HG03432 (cell line): ENCODE results near the gene TXLNG.
A peak's percentile ranks its signal among the peaks of the same experiment; 100 is the strongest.

ENCODE experiments used
- ATAC-seq: cut with Tn5 transposase; IDR thresholded peaks from one replicate; pipeline ENCODE4 v1.9.1; 2021; ENCODE audit warnings: mild to moderate bottlenecking, moderate library complexity; ENCODE audit not compliant: unreplicated experiment

TXLNG gene

DNA sequence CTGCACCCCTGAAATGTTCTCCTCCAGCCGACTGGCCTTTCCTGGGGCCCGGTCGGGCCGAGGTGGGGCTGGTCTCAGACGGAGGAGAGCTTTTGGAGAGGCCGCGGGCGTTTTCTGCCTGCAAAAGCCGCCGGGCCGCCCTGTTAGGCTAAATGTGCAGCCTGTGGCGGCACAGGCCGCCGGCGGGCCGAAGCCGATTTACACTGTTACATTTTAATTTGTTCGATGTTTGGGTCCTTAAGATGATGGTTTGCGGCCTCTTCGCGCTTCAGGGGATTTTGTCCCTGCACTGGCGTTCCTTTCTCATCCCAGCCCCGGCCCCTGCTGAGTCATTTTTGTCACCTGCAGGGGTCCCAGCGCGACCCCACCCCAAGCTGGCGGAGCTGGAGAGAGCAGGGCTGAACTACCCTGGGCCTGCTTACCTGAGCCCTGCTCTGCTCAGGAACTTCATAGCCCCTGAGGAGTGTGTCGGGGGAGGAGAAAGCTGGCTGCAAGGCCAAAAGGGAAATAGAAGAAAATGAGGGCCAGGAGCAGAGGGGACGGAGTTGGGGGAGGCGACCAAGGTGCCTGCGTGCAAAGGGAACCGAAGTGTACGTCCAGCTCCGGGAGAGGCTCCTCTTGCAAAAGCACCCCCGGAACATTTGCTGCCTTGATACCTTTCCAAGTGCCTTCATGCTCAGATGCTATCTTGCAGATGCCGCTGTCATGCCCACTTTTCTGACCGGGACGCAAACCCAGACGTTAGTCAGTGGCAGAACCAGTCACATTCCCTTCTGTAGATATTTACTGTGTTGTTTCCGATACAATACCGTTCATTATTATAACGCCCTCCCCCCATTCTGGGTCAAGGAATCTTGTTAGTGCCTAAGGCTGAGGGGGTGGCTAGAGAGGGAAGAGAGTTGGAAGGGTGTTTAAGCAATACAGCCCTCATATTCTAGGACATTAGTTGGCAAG lies 84.9 kb downstream of the TXLNG start:
- ATAC-seq: peak; percentile 14

DNA sequence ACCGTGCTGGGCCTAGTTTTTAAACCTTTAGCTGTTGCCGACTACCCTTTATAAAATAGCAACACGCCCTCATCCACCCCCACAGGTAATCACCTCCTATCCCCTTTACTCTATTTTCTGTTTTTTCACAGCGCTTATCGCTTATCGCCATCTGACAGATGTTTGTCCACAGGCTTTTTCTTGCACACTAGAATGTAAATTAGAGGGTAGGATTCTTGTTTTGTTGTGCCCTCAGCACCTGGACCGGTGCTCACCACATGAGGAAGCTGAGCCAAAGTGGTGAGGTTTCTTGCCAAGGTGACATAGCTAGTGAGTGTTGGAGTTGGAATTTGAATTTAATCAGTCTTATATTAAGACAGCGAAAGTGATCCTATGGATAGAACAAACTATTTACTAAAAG lies 86.8 kb downstream of the TXLNG start:
- no peak for ATAC-seq

DNA sequence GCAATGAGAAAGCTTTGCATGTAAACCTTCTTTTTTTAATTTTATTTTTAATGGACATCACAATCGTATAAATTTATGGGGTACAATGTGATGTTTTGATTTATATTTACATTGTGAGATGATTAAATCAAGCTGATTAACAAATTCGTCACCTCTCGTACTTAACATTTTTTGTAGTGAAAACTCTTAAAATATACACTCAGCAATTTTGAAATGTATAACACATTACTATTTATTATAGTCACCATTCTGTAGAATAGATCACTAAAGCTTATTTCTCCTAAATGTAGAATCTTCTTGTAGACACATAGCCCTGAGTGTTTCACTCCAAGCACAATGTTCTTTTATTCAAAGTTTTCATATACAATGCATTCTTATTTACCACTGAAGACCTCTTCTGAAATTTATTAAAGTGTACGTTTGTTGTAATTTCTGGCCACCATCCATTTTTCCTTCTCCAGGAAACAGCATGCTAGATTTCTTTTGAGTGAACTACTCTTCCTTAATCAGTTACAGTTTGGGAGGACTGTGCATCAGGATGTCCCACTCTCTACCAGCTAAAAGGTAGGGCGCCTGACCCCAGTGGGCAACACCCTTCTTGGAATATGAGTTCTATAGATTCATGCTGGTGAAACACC lies 88.3 kb downstream of the TXLNG start:
- ATAC-seq: no peak

DNA sequence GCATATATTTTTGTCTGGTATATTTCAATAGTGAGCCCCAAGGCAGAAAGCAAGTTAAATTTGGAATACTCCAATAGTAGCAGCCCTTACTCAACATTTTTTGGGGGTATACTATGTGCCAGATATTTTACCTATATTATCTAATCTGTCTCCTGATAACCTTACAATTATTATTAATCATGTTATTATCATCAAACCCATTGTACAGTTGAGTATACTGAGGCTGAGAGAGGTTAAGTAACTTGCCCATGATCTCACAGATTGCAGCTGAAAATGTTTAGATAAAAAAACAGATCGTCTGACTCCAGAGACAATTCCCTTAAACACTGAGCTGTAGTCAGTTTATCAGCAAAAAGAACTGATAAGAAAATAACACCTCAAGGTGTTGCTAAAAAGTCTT lies 90.4 kb downstream of the TXLNG start:
- no peak for ATAC-seq

DNA sequence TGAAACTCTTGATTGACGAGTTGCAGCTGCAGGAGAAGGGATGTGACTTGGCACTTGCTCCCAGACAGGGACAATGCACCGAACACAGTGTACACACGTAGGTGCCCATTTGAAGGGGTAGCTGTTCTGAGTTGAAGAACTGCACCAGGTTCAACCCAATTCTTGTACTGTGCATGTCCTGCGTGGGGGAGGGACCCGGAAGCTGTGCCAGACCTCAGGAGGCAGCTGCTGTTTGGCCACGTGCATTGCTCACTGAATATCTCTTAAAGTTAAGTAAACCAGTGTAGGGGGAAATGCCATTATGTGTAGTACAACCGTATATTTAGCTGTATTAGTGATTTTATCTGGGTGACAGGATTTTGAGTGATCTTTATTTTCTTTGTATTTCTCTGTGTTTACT lies 95.9 kb downstream of the TXLNG start:
- ATAC-seq: peak; percentile 45

DNA sequence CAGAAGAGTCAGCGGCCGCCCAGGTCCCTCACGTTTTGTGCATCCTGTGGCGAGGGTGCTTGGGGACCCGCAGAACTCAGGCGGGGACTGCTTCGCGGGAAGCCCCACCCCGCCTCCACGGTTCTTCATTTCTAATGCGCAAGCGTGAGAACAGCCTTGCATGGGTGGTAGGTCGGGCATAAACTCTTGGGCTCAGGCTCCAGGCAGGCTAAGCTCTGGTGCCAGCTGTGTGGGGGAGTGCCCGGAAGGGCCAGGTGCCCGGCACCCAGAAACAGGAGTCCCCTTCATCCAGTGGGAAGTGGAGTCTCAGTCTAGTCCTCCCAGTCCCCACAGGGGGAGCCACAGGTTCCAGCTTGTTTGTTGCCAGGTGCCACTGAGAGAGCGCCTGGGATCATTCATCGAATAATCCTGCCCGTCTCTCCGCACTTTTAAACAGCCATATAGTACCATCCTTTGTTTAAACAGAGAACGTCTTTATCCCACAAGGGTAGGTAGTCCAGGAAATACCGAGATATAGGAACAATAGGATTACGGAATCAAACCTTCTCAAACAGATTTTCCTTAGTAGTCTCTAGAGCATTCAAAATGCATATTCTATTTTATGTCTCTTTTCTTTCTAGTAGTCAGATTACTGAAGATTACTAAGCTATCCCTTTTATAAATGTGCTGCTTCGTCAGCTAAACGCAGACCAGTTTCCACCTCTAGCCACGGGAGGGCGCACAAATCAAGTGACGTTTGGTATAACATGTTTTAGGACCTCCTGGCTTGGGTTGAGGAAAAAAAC lies 96.6 kb downstream of the TXLNG start:
- peak; percentile 84 for ATAC-seq

DNA sequence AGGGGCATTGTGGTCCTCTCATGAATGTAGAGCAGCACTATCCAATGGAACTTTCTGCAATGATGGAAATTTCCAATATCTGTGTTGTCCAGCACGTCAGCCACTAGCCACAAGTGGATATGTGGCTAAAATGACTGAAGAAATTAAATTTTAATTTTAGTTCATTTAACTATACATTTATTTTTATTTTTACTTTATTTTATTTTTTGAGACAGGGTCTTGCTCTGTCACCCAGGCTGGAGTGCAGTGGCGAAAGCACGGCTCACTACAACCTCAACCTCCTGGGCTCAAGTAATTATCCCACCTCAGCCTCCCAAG lies 97.2 kb downstream of the TXLNG start:
- ATAC-seq: no peak

DNA sequence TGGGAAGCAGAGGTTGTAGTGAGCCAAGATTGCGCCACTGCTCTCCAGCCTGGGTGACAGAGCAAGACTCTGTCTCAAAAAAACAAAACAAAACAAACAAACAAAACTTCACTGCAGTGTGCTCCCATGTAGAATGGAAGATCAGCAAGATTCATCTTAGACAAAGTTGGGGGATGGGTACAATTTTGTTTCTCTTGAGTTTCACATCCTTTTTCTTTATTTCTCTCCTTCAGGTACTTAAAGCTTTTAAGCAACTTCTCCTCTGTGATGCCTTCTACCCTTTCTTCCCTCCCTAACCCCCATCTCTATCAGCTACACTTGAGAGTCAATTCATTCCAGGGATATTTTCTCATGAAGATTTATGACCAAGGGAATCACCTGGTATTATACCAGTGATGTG lies 99.4 kb downstream of the TXLNG start:
- ATAC-seq: no peak

DNA sequence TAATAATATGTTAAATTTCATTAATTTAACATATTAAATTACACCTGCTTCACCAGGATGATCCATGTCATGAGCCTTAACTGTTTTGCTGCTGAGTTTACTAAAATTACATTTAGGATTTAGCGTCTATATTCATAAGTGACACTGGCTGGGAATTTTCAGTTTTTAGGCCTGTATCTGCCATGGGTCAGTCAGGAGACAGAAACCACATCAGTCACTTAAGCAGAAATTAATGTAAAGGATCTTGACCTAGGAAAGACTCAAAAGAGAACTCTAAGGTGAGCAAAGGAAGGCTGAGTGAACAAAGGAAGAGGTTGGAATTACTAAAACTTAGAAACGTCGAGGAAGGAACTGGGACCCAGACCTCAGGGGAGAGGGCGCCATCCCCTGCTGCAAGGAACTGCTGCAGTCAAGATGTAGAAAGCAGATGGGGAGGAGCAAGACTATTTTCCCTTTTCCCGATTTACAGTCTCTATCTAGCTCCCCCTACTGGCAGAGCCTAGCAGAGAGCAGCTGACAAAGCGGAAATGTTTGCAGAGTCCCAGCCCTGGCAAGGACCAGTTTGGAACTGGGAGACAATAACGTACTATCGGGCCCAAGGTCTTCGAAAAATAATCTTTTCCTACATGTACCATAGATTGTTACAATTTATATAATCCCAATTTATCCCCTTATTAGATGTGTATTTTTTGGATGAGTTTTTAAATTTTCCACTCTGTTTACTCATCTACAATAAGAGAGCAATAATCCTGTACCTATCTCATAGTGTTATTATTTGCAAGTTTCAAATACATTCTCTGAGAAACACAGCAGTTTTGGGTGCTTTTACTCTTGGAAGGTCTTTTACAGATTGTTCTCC lies 106.5 kb downstream of the TXLNG start:
- ATAC-seq: peak; percentile 85
